HK-2 (cell line): ENCODE data around the gene AP5S1.
"Not testable (repeated sequence)": the region's sequence is repeated elsewhere in the genome, so short reads cannot be mapped to it uniquely, and the experiment has no call there.

Experiments
- DNase-seq: peaks from one replicate; pipeline ENCODE4 v3.0.0-alpha.2; 2018; ENCODE audit not compliant: unreplicated experiment

The AP5S1 gene

DNA sequence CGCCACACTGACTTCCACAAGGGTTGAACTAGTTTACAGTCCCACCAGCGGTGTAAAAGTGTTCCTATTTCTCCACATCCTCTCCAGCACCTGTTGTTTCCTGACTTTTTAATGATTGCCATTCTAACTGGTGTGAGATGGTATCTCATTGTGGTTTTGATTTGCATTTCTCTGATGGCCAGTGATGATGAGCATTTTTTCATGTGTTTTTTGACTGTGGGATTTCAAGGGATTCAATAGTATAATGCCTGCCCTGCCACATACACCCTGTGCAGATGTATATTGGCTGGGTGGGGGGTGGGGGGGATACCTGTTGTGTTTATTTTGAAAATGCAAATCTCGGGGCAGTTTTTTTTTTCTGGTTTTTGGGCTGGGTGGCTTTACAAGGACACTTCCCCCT is 26.2 kb upstream of the AP5S1 start:
- DNase-seq, result not testable (repeated sequence)

DNA sequence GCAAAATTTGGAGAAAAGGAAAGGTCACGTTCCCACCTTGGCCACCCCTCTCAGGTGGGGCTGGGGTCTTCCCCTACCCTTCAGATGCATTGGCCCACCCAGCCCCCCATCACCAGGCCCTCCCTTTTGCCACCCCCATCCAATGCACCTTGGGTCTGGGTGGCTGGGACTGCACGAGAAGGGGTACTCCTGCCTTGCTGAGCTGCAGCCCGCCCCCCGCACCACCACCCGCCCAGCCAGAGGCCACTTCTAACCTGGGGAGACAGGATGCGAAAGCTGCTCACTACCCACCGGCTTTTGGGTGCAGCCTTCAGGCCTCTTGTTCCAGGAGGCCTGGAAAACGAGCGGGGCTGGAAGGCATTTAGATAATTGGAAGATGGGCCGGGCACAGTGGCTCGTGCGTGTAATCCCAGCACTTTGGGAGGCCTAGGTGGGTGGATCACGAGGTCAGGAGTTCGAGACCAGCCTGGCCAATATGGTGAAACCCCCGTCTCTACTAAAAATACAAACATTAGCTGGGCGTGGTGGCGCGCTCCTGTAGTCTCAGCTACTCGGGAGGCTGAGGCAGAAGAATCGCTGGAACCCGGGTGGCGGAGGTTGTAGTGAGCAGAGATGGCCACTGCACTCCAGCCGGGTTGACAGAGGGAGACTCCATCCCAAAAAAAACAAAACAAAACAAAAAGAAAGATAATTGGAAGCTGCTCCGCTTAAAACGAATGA is 25.5 kb upstream of the AP5S1 start:
- no peak for DNase-seq

- peak; percentile 94 for DNase-seq
Measured at GRCh38 chr20:3795511-3796468, 24.6 kb upstream of the AP5S1 start, which contains the start of gene CDC25B. TSS of gene CDC25B (plus strand) at chr20:3796310. CDS start at chr20:3796532, 222 bp downstream.

GRCh38 chr20:3796477-3797225 is 23.7 kb upstream of the AP5S1 start:
- no peak for DNase-seq

- DNase-seq, result no peak
Measured at GRCh38 chr20:3797226-3797545, 23.2 kb upstream of the AP5S1 start.

DNA sequence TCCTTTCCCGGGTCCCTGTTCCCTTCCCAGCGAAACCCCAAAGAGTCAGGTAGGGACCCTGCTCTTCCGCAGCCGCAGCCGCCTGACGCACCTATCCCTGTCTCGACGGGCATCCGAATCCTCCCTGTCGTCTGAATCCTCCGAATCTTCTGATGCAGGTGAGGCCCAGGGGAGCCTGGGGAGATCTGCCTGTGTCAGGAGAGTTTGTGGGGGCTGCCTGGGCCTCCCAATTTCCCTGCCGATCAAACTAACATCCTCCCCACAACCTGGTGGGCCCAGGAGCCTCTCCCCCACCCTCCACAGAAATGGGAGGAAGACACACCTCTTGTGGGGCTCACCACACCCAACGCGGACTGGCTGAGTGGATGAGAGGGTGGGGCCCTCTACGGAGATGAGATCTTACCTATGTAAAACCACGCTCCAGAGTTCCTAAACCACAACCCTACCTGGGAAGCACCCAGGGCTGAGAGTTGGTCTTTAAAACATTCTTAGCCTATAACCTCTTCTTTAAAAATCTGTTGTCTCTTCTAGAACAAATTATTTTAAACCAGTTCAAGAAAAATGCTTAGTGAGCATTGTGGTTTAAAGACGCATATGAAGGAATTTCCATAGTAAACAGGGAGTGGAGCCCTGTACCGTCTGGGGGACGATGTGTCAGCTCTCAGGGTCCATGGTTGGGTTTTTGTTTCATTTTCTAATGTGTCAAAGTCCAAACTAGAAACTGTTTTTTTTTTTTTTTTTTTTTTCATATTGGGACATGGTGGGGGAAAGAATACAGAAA is 22.6 kb upstream of the AP5S1 start:
- no peak for DNase-seq

- DNase-seq, result no peak
Measured at GRCh38 chr20:3798373-3798768, 22.0 kb upstream of the AP5S1 start.

DNA sequence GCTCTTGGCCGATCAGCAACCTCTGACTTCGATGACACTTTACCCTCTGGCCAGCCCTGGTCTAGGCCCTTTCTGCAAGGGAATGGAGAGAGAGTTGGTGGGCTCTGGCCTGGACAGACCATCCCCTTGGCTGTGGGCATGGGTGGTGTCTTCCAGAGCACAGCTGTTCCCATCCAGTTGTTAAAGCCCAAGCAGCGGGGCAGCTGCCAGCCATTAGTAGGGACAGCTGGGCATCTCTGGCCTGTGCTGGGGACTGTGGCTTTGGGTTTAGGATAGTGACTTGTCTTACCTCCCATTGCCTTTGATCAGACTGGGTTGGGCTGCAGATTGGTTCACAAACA is 21.5 kb upstream of the AP5S1 start:
- no peak for DNase-seq

DNA sequence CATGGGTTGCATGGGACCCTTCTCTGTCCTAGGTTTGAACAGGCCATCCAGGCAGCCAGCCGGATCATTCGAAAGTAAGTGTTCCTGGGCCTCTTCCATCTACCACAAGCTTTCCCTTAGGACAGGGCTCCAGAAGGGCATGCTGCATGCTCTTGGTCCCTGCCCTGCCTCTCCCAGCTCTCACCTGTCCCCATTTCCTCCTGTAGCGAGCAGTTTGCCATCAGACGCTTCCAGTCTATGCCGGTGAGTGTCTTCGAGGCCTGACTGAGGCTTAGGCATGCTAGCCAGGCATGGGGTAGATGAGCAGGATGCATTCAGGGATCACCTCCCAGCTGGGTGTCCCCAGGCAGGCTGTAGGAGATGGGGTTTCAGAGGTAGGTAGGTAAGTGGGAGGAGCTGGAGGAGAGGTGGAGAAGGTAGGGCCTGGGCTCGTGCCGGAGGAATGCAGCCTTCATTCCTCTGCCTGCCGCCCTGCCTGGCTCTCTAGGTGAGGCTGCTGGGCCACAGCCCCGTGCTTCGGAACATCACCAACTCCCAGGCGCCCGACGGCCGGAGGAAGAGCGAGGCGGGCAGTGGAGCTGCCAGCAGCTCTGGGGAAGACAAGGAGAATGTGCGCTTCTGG is 20.0 kb upstream of the AP5S1 start:
- DNase-seq, result no peak

GRCh38 chr20:3800878-3801260 is 19.5 kb upstream of the AP5S1 start:
- no peak for DNase-seq

DNA sequence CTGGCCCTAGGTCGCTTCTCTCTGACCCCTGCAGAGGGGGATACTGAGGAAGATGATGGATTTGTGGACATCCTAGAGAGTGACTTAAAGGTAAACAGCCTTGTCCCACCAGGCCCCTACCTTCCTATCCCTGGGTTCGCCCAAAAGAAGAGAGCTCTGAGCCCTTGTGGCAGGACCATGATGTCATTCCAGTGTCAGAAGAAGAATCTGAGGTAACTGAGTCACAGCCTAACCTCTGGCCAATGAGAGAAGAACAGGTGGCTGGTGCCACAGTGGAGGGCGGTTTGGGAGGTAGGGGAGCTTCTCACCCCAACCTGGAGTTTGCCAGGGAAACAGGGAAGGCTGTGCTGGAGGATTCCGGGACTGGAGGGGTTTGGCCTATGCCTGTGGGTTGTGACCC is 19.0 kb upstream of the AP5S1 start:
- no peak for DNase-seq

DNA sequence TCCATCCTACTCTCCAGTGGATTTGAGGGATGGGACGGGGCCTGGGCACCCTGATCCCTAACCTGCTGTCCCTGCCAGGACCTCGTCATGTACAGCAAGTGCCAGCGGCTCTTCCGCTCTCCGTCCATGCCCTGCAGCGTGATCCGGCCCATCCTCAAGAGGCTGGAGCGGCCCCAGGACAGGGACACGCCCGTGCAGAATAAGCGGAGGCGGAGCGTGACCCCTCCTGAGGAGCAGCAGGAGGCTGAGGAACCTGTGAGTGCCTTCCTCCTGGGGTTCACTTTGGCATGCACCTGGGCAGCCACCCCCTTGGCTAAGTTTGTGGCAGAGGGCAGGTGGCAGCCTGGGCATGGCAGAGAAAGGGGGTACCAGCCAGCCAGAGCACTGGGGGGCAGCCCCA is 18.5 kb upstream of the AP5S1 start:
- DNase-seq, result no peak

GRCh38 chr20:3802524-3803239 is 17.7 kb upstream of the AP5S1 start:
- DNase-seq, result no peak

- no peak for DNase-seq
Measured at GRCh38 chr20:3803289-3803688, 17.1 kb upstream of the AP5S1 start.

- DNase-seq, result no peak
Measured at GRCh38 chr20:3803854-3804253, 16.5 kb upstream of the AP5S1 start.

GRCh38 chr20:3804254-3804751 is 16.0 kb upstream of the AP5S1 start:
- DNase-seq, result no peak

GRCh38 chr20:3804781-3805180 is 15.6 kb upstream of the AP5S1 start:
- DNase-seq, result no peak

- DNase-seq, result no peak
Measured at GRCh38 chr20:3808544-3808943, 11.8 kb upstream of the AP5S1 start.

DNA sequence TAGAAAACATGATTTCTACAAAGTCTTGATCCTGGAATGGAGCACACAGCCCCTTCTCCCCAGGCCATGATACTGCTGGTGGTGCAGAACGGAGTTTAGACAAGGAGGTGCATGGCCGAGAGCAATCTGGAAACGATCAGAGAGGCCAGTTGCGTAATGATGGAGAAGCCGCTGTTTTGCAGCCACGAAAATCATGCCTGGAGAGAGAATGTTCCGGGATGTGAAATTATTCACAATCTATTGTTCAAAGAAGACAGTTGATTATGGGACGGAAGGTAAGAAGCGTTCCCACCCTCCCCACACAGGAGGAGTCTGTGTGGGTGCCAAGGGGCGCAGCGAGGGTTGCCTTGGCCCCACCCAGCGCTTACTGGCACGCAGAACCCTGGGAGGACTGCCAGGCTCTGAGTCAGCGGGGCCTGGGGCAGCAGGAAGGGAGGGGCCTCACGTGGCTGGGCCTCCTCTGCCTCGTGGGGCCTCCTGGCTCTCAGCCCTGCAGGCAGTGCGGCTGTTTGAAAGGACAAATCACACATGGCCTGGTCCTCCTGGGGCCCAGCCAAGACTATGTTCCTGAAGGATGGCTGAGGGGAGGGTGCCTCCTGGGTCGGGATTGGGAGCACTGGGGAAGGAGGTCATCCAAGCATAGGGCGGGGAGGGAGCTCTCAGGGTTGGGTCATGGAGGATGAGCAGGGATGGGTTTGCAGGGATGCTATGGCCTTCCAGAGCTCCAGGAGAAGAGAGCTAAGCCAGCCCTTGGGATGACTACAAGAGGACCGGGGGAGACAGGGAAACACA is 8.7 kb upstream of the AP5S1 start:
- DNase-seq, result peak; percentile 99

GRCh38 chr20:3812259-3812681 is 8.1 kb upstream of the AP5S1 start:
- no peak for DNase-seq
